ENCODE measurements around the gene SLC22A23.
A peak's percentile ranks its signal among the peaks of the same experiment; 100 is the strongest.

SLC22A23 gene

GRCh38 chr6:3336066-3336786 is 120.6 kb downstream of the SLC22A23 start:
- Mint-ChIP-seq H3K27ac (no peak overlapping the region), H3K4me1 (ENCODE audit: low read depth) (peaks cover 31% of the 10 kb centered on the region), H3K4me3 (no peak overlapping the region), H3K36me3 (no peaks in the 10 kb centered on the region), H3K27me3 (no peaks in the 10 kb centered on the region), H3K9me3 (ENCODE audit: low read depth) (no peaks in the 10 kb centered on the region)

- no peaks in the 10 kb centered on the region for H3K27me3 Mint-ChIP-seq
- H3K4me1 Mint-ChIP-seq (ENCODE audit: low read depth), result peaks cover 31% of the 10 kb centered on the region
- H3K4me3 Mint-ChIP-seq, result no peak overlapping the region
These were observed 121.7 kb downstream of the SLC22A23 start for GRCh38 chr6:3335169-3335568.

GRCh38 chr6:3334555-3334954 is 122.3 kb downstream of the SLC22A23 start:
- H3K4me3 Mint-ChIP-seq, result no peak overlapping the region
- H3K27me3 Mint-ChIP-seq, result no peaks in the 10 kb centered on the region
- H3K9me3 Mint-ChIP-seq (ENCODE audit: low read depth), result no peaks in the 10 kb centered on the region
- no peak overlapping the region for H3K27ac Mint-ChIP-seq
- H3K4me1 Mint-ChIP-seq (ENCODE audit: low read depth), result peaks cover 31% of the 10 kb centered on the region
- no peaks in the 10 kb centered on the region for H3K36me3 Mint-ChIP-seq

More at GRCh38 chr6:3335169-3335568, 121.7 kb downstream of the SLC22A23 start:
- Mint-ChIP-seq H3K36me3 (no peaks in the 10 kb centered on the region), H3K9me3 (ENCODE audit: low read depth) (no peaks in the 10 kb centered on the region), H3K27ac (no peak overlapping the region)

GRCh38 chr6:3333263-3333662 is 123.6 kb downstream of the SLC22A23 start:
- no peaks in the 10 kb centered on the region for H3K27me3 Mint-ChIP-seq

GRCh38 chr6:3331971-3332370 is 124.9 kb downstream of the SLC22A23 start:
- Mint-ChIP-seq H3K27ac (no peak overlapping the region), H3K36me3 (no peaks in the 10 kb centered on the region), H3K4me3 (no peak overlapping the region)

More at GRCh38 chr6:3333263-3333662, 123.6 kb downstream of the SLC22A23 start:
- H3K4me3 Mint-ChIP-seq, result no peak overlapping the region
- H3K36me3 Mint-ChIP-seq, result no peaks in the 10 kb centered on the region
- H3K9me3 Mint-ChIP-seq (ENCODE audit: low read depth), result no peaks in the 10 kb centered on the region
- peaks cover 22% of the 10 kb centered on the region for H3K4me1 Mint-ChIP-seq (ENCODE audit: low read depth)
- no peak overlapping the region for H3K27ac Mint-ChIP-seq

GRCh38 chr6:3331494-3331893 is 125.4 kb downstream of the SLC22A23 start:
- Mint-ChIP-seq H3K36me3 (no peaks in the 10 kb centered on the region), H3K27ac (no peak overlapping the region), H3K4me3 (no peak overlapping the region), H3K4me1 (ENCODE audit: low read depth) (peaks cover 10% of the 10 kb centered on the region), H3K27me3 (no peaks in the 10 kb centered on the region), H3K9me3 (ENCODE audit: low read depth) (no peaks in the 10 kb centered on the region)

More at GRCh38 chr6:3331971-3332370, 124.9 kb downstream of the SLC22A23 start:
- H3K9me3 Mint-ChIP-seq (ENCODE audit: low read depth), result no peaks in the 10 kb centered on the region
- no peaks in the 10 kb centered on the region for H3K27me3 Mint-ChIP-seq
- H3K4me1 Mint-ChIP-seq (ENCODE audit: low read depth), result peaks cover 10% of the 10 kb centered on the region

GRCh38 chr6:3330199-3330598 is 126.7 kb downstream of the SLC22A23 start:
- Mint-ChIP-seq H3K27ac (no peak overlapping the region), H3K27me3 (no peaks in the 10 kb centered on the region), H3K36me3 (no peaks in the 10 kb centered on the region), H3K4me1 (ENCODE audit: low read depth) (peaks cover 9% of the 10 kb centered on the region), H3K9me3 (ENCODE audit: low read depth) (no peaks in the 10 kb centered on the region), H3K4me3 (no peak overlapping the region)

- H3K4me1 Mint-ChIP-seq (ENCODE audit: low read depth), result peaks cover 9% of the 10 kb centered on the region
- H3K36me3 Mint-ChIP-seq, result no peaks in the 10 kb centered on the region
- no peak overlapping the region for H3K27ac Mint-ChIP-seq
- H3K9me3 Mint-ChIP-seq (ENCODE audit: low read depth), result no peaks in the 10 kb centered on the region
- no peak overlapping the region for H3K4me3 Mint-ChIP-seq
- no peaks in the 10 kb centered on the region for H3K27me3 Mint-ChIP-seq
These were observed 127.3 kb downstream of the SLC22A23 start for GRCh38 chr6:3329393-3330051.

GRCh38 chr6:3328796-3329195 is 128.1 kb downstream of the SLC22A23 start:
- Mint-ChIP-seq H3K27me3 (no peaks in the 10 kb centered on the region), H3K27ac (no peak overlapping the region), H3K36me3 (no peaks in the 10 kb centered on the region), H3K4me3 (no peak overlapping the region), H3K4me1 (ENCODE audit: low read depth) (peaks cover 8% of the 10 kb centered on the region), H3K9me3 (ENCODE audit: low read depth) (no peaks in the 10 kb centered on the region)

GRCh38 chr6:3328145-3328544 is 128.7 kb downstream of the SLC22A23 start:
- Mint-ChIP-seq H3K27me3 (no peaks in the 10 kb centered on the region), H3K4me3 (no peak overlapping the region), H3K9me3 (ENCODE audit: low read depth) (no peaks in the 10 kb centered on the region), H3K27ac (peak overlapping the region; percentile 2), H3K36me3 (no peaks in the 10 kb centered on the region), H3K4me1 (ENCODE audit: low read depth) (peaks cover 8% of the 10 kb centered on the region)

- H3K9me3 Mint-ChIP-seq (ENCODE audit: low read depth), result no peaks in the 10 kb centered on the region
- peaks cover 8% of the 10 kb centered on the region for H3K4me1 Mint-ChIP-seq (ENCODE audit: low read depth)
- peaks cover 2% of the 10 kb centered on the region for H3K36me3 Mint-ChIP-seq
- H3K27ac Mint-ChIP-seq, result no peak overlapping the region
- no peak overlapping the region for H3K4me3 Mint-ChIP-seq
- H3K27me3 Mint-ChIP-seq, result no peaks in the 10 kb centered on the region
These were observed 129.4 kb downstream of the SLC22A23 start for GRCh38 chr6:3327403-3327802.

GRCh38 chr6:3326981-3327380 is 129.9 kb downstream of the SLC22A23 start:
- Mint-ChIP-seq H3K4me1 (ENCODE audit: low read depth) (peaks cover 8% of the 10 kb centered on the region), H3K36me3 (peaks cover 2% of the 10 kb centered on the region), H3K9me3 (ENCODE audit: low read depth) (no peaks in the 10 kb centered on the region), H3K27me3 (no peaks in the 10 kb centered on the region), H3K4me3 (no peak overlapping the region), H3K27ac (no peak overlapping the region)

GRCh38 chr6:3326184-3326971 is 130.5 kb downstream of the SLC22A23 start:
- Mint-ChIP-seq H3K27ac (no peak overlapping the region), H3K27me3 (no peaks in the 10 kb centered on the region), H3K36me3 (peaks cover 2% of the 10 kb centered on the region), H3K4me3 (no peak overlapping the region), H3K4me1 (ENCODE audit: low read depth) (peaks cover 8% of the 10 kb centered on the region), H3K9me3 (ENCODE audit: low read depth) (no peaks in the 10 kb centered on the region)

- Mint-ChIP-seq H3K36me3 (peaks cover 2% of the 10 kb centered on the region), H3K9me3 (ENCODE audit: low read depth) (no peaks in the 10 kb centered on the region), H3K27me3 (no peaks in the 10 kb centered on the region), H3K4me3 (no peak overlapping the region), H3K27ac (no peak overlapping the region), H3K4me1 (ENCODE audit: low read depth) (peaks cover 8% of the 10 kb centered on the region)
These were observed 131.6 kb downstream of the SLC22A23 start for GRCh38 chr6:3325210-3325609.
